Activated CD8-positive, alpha-beta T cell treated with anti-CD3 and anti-CD28 coated beads for 36 hours (primary cell): ENCODE data around the gene SVOPL. TPM values are rescaled to one million over a fixed set of nuclear protein-coding genes. Genes with fewer than 3 reads are reported as not detected.
A peak's percentile ranks its signal among the peaks of the same experiment; 100 is the strongest.

Experiments
- ATAC-seq: fragments of 200-7000 bp; cut with Tn5 transposase; one replicate; pipeline ENCODE4 v1.10.0; 2021; ENCODE audit warnings: mild to moderate bottlenecking, moderate library complexity
- CTCF ChIA-PET: fragments of 350-600 bp; sonication (Branson Sonifier 250); formaldehyde crosslinking; loops from one replicate; lab custom pipeline; 2021; ENCODE audit warnings: antibody characterized with exemption; lab: Charles Lee
- POLR2A ChIA-PET: fragments of 350-600 bp; sonication (Branson Sonifier 250); formaldehyde crosslinking; loops from one replicate; lab custom pipeline; 2021; ENCODE audit warnings: antibody characterized with exemption; lab: Charles Lee
- DNase-seq: peaks from one replicate; pipeline ENCODE4 v3.0.0-alpha.2; 2020
- H3K27ac Mint-ChIP-seq: one replicate; pipeline ENCODE4 v1.8.0; 2021; ENCODE audit warnings: mild to moderate bottlenecking, mixed read lengths
- H3K27me3 Mint-ChIP-seq: one replicate; pipeline ENCODE4 v1.8.0; 2021; ENCODE audit warnings: mixed read lengths
- H3K36me3 Mint-ChIP-seq: one replicate; pipeline ENCODE4 v1.8.0; 2021; ENCODE audit warnings: low read depth, mixed read lengths
- H3K4me1 Mint-ChIP-seq: one replicate; pipeline ENCODE4 v1.8.0; 2021; ENCODE audit warnings: low read depth, mixed read lengths
- H3K4me3 Mint-ChIP-seq: one replicate; pipeline ENCODE4 v1.8.0; 2021; ENCODE audit warnings: mild to moderate bottlenecking, moderate library complexity, mixed read lengths
- H3K9me3 Mint-ChIP-seq: one replicate; pipeline ENCODE4 v1.8.0; 2021; ENCODE audit warnings: mixed read lengths
- intact Hi-C: fragments of 100-400 bp; cut with micrococcal nuclease; formaldehyde crosslinking; loops from one replicate; pipeline ENCODE4 v1.10.0; 2022
- total RNA-seq, 2 experiments: library from RNA; stranded (reverse); gene quantifications; one replicate each; pipeline ENCODE4 v1.2.3, GENCODE V29; 2021
- TF ChIP-seq, protein P1 (sequence below): fragments of 200-600 bp; IDR thresholded peaks from one replicate; pipeline ENCODE4 v1.8.0; 2022; ENCODE audit warnings: antibody characterized with exemption, mild to moderate bottlenecking

SVOPL gene
- total RNA-seq, 2 experiments from 2014 or later, result 0.78 TPM; not detected in 1

DNA sequence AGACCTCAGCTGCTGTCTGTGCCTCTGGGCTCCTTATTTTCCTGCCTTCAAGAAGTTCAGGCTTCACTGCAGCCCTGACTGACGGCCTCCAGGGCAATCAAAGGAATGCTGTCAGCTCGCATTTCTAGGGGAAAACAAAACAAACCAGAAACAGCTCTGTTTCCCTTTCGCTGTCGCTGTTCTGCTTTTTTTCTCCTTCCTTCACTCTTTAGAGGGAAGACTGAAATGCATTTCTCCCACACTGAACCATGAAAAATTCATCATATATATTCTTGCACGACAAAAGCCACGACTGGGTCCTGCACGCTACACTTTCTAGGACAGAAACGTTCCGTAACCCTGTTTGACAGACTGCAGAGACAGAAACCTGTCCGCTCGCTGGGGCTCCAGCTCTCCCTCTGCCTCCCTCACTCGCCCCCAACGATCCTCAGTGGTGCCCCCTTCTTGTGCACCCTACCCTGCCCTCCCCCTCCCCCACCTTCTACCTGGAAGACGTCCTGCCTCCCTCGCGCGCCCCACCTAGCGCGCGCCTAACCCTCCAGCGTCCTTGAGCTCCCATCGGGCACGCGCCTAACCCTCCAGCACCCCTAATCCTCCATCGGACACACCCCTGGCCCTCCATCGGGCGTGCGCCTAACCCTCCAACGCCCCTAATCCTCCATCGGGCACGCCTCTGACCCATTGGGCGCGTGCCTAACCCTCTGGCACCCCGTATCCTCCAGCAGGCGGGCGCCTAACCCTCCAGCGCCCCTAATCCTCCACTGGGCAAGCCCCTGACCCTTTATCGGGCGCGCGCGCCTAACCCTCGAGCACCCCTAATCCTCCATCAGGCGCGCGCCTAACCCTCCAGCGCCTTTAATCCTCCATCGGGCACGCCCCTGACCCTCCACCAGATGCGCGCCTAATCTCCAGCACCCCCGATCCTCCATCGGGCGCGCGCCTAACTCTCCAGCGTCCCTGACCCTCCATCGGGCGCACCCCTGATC is 37.1 kb downstream of the SVOPL start:
- ChIA-PET POLR2A (no interaction called here), CTCF (no interaction called here)
- Mint-ChIP-seq H3K27me3 (peaks cover 7% of the 10 kb centered on the region), H3K4me1 (peaks cover 8% of the 10 kb centered on the region), H3K9me3 (no peaks in the 10 kb centered on the region), H3K27ac (no peak overlapping the region), H3K4me3 (peak overlapping the region; percentile 66), H3K36me3 (no peaks in the 10 kb centered on the region)
- peak; percentile 21 for DNase-seq
- intact Hi-C loops, result no loop called here
- ATAC-seq, result peak; percentile 45
- TF ChIP-seq, protein P1, sequence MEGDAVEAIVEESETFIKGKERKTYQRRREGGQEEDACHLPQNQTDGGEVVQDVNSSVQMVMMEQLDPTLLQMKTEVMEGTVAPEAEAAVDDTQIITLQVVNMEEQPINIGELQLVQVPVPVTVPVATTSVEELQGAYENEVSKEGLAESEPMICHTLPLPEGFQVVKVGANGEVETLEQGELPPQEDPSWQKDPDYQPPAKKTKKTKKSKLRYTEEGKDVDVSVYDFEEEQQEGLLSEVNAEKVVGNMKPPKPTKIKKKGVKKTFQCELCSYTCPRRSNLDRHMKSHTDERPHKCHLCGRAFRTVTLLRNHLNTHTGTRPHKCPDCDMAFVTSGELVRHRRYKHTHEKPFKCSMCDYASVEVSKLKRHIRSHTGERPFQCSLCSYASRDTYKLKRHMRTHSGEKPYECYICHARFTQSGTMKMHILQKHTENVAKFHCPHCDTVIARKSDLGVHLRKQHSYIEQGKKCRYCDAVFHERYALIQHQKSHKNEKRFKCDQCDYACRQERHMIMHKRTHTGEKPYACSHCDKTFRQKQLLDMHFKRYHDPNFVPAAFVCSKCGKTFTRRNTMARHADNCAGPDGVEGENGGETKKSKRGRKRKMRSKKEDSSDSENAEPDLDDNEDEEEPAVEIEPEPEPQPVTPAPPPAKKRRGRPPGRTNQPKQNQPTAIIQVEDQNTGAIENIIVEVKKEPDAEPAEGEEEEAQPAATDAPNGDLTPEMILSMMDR, result no peak

GRCh38 chr7:138662991-138663320 is 38.2 kb downstream of the SVOPL start:
- DNase-seq (no peak), ATAC-seq (no peak)
- Mint-ChIP-seq H3K27me3 (peaks cover 7% of the 10 kb centered on the region), H3K27ac (no peak overlapping the region), H3K4me1 (peaks cover 7% of the 10 kb centered on the region), H3K9me3 (no peaks in the 10 kb centered on the region), H3K4me3 (no peak overlapping the region), H3K36me3 (no peaks in the 10 kb centered on the region)
- intact Hi-C loops, result no loop called here
- TF ChIP-seq, protein P1, result no peak
- POLR2A ChIA-PET, result no interaction called here
- CTCF ChIA-PET, result no interaction called here

- DNase-seq, result no peak
- Mint-ChIP-seq H3K9me3 (peaks cover 1% of the 10 kb centered on the region), H3K27me3 (peaks cover 7% of the 10 kb centered on the region), H3K4me1 (peaks cover under 1% of the 10 kb centered on the region), H3K4me3 (no peak overlapping the region), H3K27ac (no peak overlapping the region), H3K36me3 (no peaks in the 10 kb centered on the region)
- TF ChIP-seq, protein P1, result no peak
- intact Hi-C loops, result no loop called here
- POLR2A ChIA-PET, result no interaction called here
- CTCF ChIA-PET, result no interaction called here
- no peak for ATAC-seq
These were observed 38.8 kb downstream of the SVOPL start for GRCh38 chr7:138662076-138662990.

DNA sequence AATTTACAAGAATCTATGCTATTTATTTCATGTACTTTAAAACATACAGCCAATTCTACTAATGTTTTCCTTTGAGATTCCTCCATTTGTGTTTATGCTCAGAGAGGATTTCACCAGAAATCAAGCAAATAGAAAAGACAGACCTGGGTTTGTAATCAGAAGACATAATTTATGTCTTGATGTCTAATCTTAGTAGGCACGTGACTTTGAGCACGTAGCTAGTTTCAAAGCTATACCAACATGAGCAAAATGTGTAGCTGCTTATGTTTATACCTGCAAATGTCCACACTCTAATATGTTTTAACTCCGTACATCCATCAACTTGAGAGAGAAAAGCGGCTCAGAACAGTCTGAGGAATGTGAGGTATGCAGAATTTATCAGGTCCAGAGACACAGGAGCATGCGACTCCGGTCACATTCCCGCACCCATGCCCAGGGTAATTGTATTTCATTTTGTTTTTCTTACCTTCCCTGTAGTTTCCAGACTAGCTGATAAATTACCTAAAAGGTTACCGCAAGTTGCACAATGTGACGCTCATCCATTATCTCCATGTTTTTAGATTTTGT is 40.0 kb downstream of the SVOPL start:
- ChIA-PET CTCF (no interaction called here), POLR2A (no interaction called here)
- H3K27ac Mint-ChIP-seq, result no peak overlapping the region
- no peaks in the 10 kb centered on the region for H3K36me3 Mint-ChIP-seq
- TF ChIP-seq, protein P1, result no peak
- ATAC-seq (no peak), DNase-seq (no peak)
- H3K4me1 Mint-ChIP-seq, result no peaks in the 10 kb centered on the region
- H3K9me3 Mint-ChIP-seq, result peaks cover 1% of the 10 kb centered on the region
- no peak overlapping the region for H3K4me3 Mint-ChIP-seq
- intact Hi-C loops, result no loop called here
- H3K27me3 Mint-ChIP-seq, result peaks cover 2% of the 10 kb centered on the region
